HG02642 (cell line): ENCODE results near the gene SKIC2.
"Not testable (repeated sequence)": the region's sequence is repeated elsewhere in the genome, so short reads cannot be mapped to it uniquely, and the experiment has no call there.

Experiments used
- ATAC-seq: cut with Tn5 transposase; IDR thresholded peaks from one replicate; pipeline ENCODE4 v1.9.1; 2021; ENCODE audit warnings: mild to moderate bottlenecking; ENCODE audit not compliant: unreplicated experiment, poor library complexity

SKIC2 gene

GRCh38 chr6:31958741-31959739 lies at the start of gene SKIC2, which contains the start of gene NELFE:
Gene SKIC2 (plus strand): TSS chr6:31959175. CDS start chr6:31959193, 18 bp downstream.
Gene NELFE (minus strand): TSS chr6:31958971. CDS start chr6:31958446, 525 bp downstream.
- peak; percentile 94 for ATAC-seq

DNA sequence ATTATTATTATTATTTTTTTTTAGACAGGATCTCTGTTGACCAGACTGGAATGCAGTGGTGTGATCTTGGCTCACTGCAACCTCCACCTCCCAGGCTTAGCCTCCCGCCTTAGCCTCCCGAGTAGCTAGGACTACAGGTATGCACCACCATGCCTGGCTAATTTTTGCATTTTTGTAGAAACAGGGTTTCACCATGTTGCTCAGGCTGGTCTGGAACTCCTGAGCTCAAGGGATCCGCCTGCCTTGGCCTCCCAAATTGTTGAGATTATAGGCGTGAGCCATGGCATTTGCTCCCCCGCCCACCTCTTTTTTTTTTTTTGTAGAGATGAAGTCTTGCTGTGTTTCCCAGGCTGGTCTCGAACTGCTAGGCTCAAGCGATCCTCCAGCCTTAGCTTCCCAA lies 49.7 kb upstream of the SKIC2 start:
- not testable (repeated sequence) for ATAC-seq

GRCh38 chr6:31911826-31912585 lies 47.0 kb upstream of the SKIC2 start:
- no peak for ATAC-seq

- ATAC-seq, result no peak
Observed at GRCh38 chr6:31915351-31915750, 43.6 kb upstream of the SKIC2 start.

DNA sequence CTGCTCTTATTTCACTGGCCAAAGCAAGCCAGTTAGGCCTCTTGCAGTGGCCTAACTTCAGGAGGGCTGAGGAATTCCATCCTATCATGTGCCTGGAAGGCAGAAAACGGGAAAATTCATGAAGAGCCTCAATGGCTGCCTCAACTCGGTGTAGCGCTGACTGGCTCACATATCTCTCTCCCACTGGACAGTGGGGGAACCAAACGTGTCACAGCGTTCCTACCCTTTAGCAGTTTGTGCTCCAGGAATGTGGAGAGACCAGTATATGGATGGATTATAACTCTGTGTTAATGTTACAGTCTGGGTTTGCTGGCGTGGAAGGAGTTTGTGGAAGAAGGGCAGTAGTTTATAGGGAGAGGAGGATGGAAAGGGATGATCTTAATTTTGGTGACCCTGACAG lies 43.2 kb upstream of the SKIC2 start:
- ATAC-seq, result no peak

DNA sequence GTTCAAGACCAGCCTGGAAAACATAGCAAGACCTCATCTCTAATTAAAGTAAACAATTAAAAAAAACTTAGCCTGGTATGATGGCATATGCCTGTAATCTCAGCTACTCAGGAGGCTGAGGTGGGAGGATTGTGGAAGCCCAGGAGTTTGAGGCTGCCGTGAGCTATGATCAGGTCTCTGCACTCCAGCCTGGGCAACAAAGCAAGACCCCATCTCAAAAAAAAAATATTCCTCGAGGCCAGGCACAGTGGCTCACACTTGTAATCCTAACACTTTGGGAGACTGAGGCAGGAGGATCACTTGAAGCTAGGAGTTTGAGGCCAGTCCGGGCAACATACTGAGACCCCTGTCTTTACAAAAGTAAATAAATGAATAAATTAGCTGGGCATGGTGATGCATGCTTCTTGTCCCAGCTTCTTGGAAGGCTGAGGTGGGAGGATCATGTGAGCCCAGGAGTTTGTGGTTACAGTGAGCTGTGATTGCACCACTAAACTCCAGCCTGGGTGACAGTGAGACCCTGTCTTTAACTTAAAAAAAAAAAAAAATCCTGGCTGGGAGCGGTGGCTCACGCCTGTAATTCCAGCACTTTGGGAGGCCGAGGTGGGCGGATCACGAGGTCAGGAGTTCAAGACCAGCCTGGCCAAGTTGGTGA lies 40.8 kb upstream of the SKIC2 start:
- no peak for ATAC-seq

DNA sequence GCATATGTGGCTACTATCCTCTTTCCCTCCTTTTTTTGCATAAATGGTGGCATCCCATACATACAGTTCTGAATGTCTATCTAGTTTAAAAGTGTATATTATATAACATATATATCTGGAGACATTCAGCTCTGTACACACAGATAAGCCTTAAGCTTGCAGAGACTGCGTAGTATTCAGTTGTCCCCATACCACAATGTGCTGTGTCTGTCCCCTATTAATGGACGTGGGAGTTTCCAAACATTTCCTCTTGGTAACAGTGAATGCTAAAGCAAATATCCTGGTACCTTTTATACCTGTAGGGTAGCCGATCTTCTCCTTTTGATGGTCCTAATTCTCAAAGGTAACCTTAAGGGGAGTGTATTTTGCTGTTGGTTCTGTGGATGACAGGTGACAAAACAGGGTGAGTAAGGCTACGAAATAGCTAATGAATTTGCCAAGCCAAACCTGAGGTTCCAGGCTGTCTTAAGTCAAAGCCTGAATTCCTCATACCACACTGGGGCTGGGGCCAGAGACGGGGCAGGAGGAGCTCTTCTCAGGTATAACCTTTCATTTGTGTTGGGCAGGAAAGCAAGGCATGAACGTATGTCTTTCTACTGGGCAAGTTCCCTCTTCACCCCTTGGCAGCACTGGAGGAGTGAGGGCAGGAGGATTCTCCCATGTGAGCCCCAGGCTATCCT lies 39.2 kb upstream of the SKIC2 start:
- ATAC-seq, result no peak

DNA sequence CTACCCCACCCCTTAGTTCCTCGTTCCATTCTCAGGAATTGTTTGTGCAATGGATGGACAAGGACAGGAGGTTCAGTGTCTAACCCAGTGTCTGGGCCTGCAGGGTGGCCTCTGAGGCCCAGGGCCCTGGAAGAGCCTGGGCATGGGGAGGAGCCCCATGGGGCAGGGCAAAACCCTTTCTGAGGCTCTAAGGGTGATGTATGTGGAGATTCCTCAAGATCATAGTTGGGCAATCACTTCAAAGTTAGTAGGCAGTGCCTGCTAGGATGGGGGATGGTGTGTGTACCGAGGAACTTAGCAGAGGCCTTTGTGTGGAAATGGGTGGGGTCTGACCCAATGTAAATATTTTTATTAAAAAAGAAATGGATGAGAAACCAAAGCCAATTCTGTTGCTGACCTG lies 38.2 kb upstream of the SKIC2 start:
- no peak for ATAC-seq

DNA sequence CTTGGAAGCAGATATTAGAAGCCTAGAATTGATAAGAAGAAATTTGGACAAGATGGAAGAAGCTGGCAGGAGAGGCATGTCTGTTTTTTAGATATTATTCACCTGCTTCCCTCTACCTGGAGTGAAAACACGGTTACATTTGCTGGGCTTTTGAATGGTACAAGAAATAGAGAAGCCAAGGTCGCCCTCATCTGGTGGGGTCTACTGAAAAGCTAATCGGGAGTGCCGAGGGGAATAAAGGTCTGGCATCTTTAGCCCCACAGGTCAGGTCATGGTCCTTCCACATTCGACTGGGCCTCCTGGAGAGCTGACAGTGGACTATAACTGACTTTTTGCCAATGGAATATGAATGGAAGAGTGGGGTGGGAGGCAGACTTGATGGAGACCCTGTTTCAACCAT lies 36.0 kb upstream of the SKIC2 start:
- ATAC-seq, result no peak

DNA sequence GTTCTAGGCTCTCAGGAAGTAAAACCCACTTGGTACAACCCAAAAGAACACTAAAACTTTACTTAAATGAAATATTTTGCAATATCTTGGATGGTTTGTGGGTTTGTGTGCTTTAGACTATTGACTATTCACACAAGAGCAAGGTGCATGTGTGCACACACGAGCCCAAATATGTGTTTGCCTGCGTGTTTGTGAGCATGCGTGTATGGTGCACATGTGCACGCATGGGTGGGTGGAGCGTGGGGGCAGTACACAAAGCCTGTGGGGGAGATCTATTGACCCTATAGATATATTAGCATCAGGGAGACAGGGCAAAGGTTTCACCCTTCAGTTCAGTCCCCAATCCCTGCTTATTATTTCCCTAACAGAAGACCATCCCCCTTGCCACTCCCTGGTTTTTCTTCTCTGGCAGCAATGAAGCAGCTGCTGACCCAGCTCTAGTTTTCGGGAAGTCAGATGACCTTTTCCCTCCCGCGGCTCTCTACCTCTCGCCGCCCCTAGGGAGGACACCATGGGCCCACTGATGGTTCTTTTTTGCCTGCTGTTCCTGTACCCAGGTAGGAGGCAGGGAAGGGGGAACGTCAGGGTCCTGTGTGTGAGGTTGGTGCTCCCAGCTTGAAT lies 31.6 kb upstream of the SKIC2 start, which contains the start of gene C2:
Gene C2, plus strand, starts transcription at position 476 of the 621 bp plus-strand sequence. Its CDS starts 36 bp downstream, at position 512.
- ATAC-seq, result no peak

DNA sequence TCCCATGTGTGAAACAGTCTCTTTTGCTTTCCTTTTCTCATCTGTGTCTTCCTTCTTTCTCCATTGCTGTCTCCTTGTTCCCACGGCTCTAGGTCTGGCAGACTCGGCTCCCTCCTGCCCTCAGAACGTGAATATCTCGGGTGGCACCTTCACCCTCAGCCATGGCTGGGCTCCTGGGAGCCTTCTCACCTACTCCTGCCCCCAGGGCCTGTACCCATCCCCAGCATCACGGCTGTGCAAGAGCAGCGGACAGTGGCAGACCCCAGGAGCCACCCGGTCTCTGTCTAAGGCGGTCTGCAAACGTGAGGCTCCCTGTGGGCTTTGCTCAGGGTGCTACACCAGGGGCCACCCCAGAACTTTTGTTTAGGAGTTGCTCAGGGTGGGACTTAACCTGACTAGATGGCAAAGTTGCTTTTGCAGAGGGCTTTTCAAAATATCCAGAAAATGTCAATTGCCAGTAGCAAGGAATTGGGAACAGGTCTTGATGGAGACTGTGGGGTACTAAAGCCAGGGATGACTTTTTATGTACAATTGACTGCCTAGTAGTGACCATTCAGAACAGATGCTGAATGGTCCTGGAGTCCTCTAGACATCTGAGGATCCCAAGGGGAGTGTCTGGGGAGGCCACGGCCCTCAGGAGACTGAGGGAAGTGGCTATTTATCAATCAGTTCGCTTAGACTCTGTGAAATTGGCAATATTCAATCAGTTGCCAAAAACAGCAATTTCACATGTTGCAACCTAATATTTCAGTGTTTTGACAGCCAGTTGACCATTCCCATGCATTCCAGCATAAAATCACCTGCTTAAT lies 30.9 kb upstream of the SKIC2 start:
- ATAC-seq, result no peak

DNA sequence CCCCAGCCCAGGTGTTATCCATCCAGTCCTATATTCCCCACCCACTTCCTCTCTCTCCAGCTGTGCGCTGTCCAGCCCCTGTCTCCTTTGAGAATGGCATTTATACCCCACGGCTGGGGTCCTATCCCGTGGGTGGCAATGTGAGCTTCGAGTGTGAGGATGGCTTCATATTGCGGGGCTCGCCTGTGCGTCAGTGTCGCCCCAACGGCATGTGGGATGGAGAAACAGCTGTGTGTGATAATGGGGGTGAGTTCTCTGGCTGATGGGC lies 30.4 kb upstream of the SKIC2 start:
- no peak for ATAC-seq

DNA sequence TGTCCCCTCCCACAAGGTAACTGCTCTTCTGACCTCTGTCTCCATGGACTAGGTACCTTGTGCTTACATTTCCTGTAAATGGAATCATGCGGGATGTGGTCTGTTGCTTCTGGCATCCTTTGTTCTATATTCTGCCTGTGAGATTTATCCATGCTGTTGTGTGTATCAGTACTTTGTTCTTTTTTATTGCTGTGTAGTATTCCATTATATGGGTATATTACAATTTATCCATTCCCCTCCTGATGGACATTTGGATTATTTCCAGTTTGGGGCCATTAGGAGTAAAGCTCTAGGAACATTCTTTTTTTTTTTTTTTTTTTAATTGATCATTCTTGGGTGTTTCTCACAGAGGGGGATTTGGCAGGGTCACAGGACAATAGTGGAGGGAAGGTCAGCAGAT lies 28.0 kb upstream of the SKIC2 start:
- no peak for ATAC-seq

- not testable (repeated sequence) for ATAC-seq
Observed at GRCh38 chr6:31932137-31932536, 26.8 kb upstream of the SKIC2 start.

DNA sequence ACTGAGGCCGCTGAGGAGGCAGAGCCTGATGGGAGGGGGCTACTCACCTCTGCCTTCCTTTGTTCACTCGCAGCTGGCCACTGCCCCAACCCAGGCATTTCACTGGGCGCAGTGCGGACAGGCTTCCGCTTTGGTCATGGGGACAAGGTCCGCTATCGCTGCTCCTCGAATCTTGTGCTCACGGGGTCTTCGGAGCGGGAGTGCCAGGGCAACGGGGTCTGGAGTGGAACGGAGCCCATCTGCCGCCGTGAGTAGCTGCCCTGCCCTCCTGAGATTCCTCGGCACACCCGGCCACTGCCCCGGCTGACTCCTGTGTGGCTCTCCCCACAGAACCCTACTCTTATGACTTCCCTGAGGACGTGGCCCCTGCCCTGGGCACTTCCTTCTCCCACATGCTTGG lies 25.4 kb upstream of the SKIC2 start:
- no peak for ATAC-seq

DNA sequence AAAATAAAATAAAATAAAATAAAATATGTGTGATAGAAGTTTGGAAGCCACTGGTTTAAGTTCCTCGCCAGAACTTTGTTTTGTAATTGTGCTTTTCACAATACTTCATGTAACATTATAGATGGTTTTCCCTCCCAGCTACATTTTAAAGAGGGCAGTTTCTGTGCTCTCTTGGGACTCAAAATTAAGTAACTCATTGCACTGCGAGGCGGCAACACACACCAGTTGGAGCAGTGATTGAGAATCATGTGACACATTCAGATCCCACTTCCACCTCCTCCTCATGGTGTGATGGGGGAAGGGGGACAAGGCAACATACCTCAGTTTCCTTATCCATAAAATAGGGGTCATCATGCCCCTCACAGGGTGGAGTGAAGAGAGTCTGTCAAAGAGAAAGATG lies 24.0 kb upstream of the SKIC2 start:
- ATAC-seq, result no peak

GRCh38 chr6:31935823-31936222 lies 23.2 kb upstream of the SKIC2 start:
- no peak for ATAC-seq

GRCh38 chr6:31940256-31940664 lies 18.7 kb upstream of the SKIC2 start:
- ATAC-seq, result no peak

GRCh38 chr6:31943742-31944141 lies 15.2 kb upstream of the SKIC2 start:
- no peak for ATAC-seq
